Epithelial cell of esophagus (primary cell): Measurements from ENCODE around the gene RASL10B.

Experiments
- DNase-seq: peaks from one replicate; pipeline ENCODE4 v3.0.0; 2010; ENCODE audit warnings: low read depth
- H3K4me3 ChIP-seq: 2 replicates; pipeline ENCODE4 v1.5.1; 2011; ENCODE audit warnings: mild to moderate bottlenecking, low read length, control low read depth
- TF ChIP-seq, protein P1 (sequence below): IDR thresholded peaks from 2 replicates; pipeline ENCODE4 v1.5.1; 2011; ENCODE audit warnings: low read depth, mild to moderate bottlenecking, low read length, control low read depth, inconsistent platforms; ENCODE audit not compliant: insufficient read depth; ENCODE audit errors: missing control alignments

The RASL10B gene

DNA sequence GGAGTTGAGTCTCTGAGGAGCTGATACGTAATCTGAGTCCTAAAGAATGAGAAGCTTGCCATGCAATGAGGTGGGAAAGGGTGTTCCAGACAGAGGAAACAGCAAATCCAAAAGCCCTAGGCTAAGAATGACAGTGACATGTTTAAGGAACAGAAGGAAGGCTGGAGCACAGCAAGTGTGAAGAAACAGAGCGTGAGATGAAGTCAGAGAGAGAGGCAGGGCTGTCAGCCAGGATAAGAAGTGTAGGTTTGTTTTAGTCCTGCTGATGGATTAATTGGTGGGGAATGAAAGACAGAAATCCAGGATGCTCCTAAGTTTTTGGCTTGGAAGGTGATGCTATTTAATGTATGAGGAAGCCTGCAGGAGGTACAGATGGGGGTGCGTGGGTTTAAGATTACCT, 49.5 kb downstream of the RASL10B start:
- TF ChIP-seq, protein P1, sequence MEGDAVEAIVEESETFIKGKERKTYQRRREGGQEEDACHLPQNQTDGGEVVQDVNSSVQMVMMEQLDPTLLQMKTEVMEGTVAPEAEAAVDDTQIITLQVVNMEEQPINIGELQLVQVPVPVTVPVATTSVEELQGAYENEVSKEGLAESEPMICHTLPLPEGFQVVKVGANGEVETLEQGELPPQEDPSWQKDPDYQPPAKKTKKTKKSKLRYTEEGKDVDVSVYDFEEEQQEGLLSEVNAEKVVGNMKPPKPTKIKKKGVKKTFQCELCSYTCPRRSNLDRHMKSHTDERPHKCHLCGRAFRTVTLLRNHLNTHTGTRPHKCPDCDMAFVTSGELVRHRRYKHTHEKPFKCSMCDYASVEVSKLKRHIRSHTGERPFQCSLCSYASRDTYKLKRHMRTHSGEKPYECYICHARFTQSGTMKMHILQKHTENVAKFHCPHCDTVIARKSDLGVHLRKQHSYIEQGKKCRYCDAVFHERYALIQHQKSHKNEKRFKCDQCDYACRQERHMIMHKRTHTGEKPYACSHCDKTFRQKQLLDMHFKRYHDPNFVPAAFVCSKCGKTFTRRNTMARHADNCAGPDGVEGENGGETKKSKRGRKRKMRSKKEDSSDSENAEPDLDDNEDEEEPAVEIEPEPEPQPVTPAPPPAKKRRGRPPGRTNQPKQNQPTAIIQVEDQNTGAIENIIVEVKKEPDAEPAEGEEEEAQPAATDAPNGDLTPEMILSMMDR = no peak
- no peak for DNase-seq
- H3K4me3 ChIP-seq = no peak overlapping the region

DNA sequence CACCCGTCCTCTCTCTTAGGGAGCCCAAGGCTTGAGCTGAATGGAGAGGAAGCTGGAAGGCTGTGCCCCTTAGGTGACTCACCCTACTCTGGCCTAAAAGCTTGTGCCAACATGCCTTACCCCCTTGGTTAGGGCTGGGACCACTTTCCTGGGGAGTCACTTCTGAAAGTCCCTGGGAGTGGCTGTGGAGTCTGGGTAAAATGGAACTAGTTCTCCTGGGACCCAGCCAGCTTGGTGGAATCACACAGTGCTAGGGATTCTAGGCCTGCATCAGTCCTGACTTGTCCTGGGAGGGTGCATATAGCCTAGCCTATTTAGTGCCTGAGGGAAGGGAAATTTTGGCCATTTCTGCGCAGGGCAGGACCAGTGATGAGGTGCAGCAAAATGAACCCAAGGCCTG, 53.5 kb downstream of the RASL10B start:
- no peak overlapping the region for H3K4me3 ChIP-seq
- TF ChIP-seq, protein P1 = no peak
- peak; percentile 99 for DNase-seq

DNA sequence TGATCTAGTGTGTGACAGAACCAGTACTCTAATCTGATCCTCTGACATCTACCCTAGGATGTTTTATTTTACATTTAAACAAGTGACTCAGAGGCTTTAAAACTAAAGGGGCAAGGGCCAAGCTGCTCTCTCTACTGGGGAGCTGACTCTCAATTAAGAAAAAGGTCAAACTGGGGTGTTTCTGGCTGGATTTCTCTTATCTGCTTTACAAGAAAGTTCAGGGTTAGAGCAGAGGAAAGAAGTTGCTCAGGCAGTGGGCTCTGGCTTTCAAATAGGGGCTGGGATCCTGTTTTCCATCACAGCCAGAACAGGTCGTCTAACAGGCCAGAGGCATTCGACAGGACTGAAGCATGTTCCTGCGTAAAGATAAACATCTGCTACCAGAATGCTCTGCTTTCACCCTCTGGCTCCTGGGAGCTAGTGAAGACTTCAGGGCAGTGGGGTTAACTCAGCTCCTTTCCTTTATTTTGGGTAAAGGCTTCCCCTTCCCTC, 55.5 kb downstream of the RASL10B start:
- TF ChIP-seq, protein P1 = no peak
- H3K4me3 ChIP-seq = no peak overlapping the region
- no peak for DNase-seq

DNA sequence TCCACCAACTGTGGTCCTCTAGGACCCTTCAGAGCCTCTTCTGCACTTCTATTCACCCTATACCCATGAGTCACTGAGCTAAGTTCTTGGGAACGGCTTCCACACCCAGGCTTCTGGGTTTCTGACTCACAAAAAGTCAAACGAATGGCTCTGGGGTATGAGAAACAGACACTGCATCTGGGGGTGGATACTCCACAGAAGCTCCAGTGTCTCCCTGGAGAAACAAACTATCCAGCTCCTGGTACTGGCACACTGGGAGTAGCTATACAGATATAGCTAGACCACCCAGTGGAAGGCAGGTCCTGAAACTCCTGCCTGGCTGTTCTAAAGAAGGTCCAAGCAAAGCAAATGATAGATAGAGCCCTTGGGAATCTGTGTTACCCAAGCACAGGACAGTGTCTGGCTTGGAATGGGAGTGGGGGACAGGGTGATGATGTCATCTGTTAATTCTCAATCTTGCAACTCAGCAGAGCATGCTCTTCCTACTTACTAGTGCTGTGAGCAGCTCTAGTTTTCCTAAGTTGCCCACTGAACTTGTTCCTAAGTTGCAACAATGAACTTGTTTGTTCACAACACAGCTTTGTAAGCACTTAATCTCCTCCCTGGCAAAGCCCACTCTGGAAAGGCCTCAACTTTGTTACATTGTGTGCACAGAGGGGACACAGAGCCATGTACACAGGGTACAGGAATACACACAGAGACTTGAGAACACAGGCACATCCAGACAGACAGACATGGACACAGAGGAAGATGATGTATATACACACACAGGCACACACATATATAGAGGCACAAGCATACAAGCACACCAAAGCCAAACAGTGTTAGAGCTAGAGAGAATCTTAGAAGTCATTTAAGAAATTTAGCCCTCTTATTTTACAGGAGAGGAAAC, 57.3 kb downstream of the RASL10B start:
- no peak overlapping the region for H3K4me3 ChIP-seq
- TF ChIP-seq, protein P1 = no peak
- peak; percentile 97 for DNase-seq

DNA sequence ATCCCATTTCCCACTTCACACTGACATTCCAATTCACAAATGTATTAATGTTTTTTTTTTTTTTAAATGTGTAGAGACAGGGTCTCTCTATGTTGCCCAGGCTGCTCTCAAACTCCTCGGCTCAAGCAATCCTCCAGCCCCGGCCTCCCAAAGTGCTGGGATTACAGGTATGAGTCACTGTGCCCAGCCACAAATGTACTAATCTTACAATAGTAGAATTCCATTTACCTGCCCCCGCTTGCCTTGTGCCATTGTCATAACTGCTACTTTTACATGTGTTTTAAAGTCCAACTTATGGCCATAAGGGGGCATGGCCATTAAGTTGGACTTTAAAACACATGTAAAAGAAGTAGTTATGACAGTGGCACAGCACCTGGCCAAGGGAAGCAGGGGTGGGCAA, 59.4 kb downstream of the RASL10B start:
- DNase-seq = peak; percentile 70
- TF ChIP-seq, protein P1 = no peak
- H3K4me3 ChIP-seq = no peak overlapping the region

DNA sequence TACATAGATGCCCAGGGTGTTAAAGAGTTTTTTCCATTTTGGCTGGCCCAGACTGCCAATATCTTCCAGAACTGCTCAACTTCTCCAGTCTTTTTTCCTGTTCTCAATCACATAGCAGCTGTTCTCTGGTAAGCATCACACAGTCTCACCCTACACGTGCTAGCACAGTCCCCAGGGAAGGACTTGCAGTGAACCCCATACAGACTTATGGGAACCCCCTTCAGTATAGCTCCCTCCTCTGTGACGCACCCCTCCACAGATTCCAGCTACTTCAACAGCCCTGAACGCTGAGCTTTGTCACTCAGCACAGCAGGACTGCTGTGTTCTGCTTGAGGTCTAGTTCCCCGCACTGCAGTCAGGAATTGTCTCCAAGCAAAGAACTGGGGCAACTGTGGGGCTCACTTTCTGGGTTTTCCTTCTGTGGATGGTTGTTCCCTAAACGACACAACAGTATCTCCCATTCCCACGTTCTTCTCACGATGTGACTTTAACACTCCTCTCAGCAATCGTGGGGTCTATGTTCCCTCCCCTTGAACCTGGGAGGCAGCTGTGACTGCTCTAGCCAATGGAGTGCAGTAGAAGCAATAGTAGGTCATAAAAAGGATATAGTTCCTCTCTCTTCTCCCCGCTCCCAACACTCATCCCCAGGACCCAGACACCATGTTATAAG, 60.4 kb downstream of the RASL10B start:
- no peak for DNase-seq
- no peak overlapping the region for H3K4me3 ChIP-seq
- TF ChIP-seq, protein P1 = no peak
